Vagina (tissue), 2 donors: ENCODE results near the gene CPPED1. TPM values are rescaled to one million over a fixed set of nuclear protein-coding genes. Genes with fewer than 3 reads are reported as not detected.

Source experiments
- DNase-seq, 2 donors: peaks; one replicate each; pipeline ENCODE4 v3.0.0-alpha.2; 2017; ENCODE audit errors: extremely low spot score in 2 of 2
- H3K27ac ChIP-seq: fragments of 200-600 bp; sonication (generic); one replicate; pipeline ENCODE4 v1.5.1; 2019
- H3K27me3 ChIP-seq: fragments of 200-600 bp; sonication (generic); one replicate; pipeline ENCODE4 v1.5.1; 2019
- H3K36me3 ChIP-seq, 2 donors: fragments of 200-600 bp; sonication (generic); one replicate each; pipeline ENCODE4 v1.5.1; 2017 to 2019
- H3K4me1 ChIP-seq: fragments of 200-600 bp; sonication (generic); one replicate; pipeline ENCODE4 v1.5.1; 2019
- H3K4me3 ChIP-seq, 2 donors: fragments of 200-600 bp; sonication (generic); 1 replicate in 1 of 2; 2 replicates in 1 of 2; pipeline ENCODE4 v1.5.1; 2016 to 2019
- H3K9me3 ChIP-seq: fragments of 200-600 bp; sonication (generic); one replicate; pipeline ENCODE4 v1.5.1; 2019
- CTCF ChIP-seq, 3 experiments: fragments of 450-650 bp in 2 of 3; fragments of 200-600 bp in 1 of 3; sonication (generic) in 1 of 3; IDR thresholded peaks; one replicate each; pipeline ENCODE4 v1.5.1; 2017 to 2019; ENCODE audit warnings: antibody characterized with exemption in 3 of 3, mild to moderate bottlenecking in 2 of 3, moderate library complexity in 2 of 3
- POLR2A ChIP-seq, 2 donors: fragments of 450-650 bp; IDR thresholded peaks; one replicate each; pipeline ENCODE4 v1.6.1; 2017; ENCODE audit warnings: antibody characterized with exemption in 2 of 2, mild to moderate bottlenecking in 2 of 2, moderate library complexity in 2 of 2
- POLR2AphosphoS5 ChIP-seq, 2 donors: sonication (generic); formaldehyde crosslinking; IDR thresholded peaks; one replicate each; pipeline ENCODE4 v1.9.0; 2017; ENCODE audit warnings: antibody characterized with exemption in 2 of 2, mild to moderate bottlenecking in 2 of 2, low read depth in 1 of 2; ENCODE audit not compliant: insufficient read depth in 1 of 2
- intact Hi-C: fragments of 100-400 bp; cut with DNase I; formaldehyde crosslinking; loops from one replicate; pipeline ENCODE4 v1.15.1; 2023
- total RNA-seq: library from RNA; depleted of rRNA; stranded (reverse); fragments of >200 nt; gene quantifications from one replicate; pipeline ENCODE4 v1.2.3, GENCODE V29; 2016

Gene CPPED1
- total RNA-seq, 1 donor from 2014 or later = 15.2 TPM

- H3K4me3 ChIP-seq = no peak overlapping the region
Measured at GRCh38 chr16:12739738-12740137, 63.9 kb downstream of the CPPED1 start.

GRCh38 chr16:12737563-12737962 lies 66.1 kb downstream of the CPPED1 start:
- intact Hi-C loops = no loop called here
- Histone ChIP-seq H3K27ac (no peak overlapping the region), H3K9me3 (peaks cover 3% of the 10 kb centered on the region), H3K4me1 (no peaks in the 10 kb centered on the region), H3K36me3 (peaks cover 0 to 7% of the 10 kb centered on the region in 2 donors), H3K27me3 (no peaks in the 10 kb centered on the region), H3K4me3 (no peak overlapping the region)
- TF ChIP-seq POLR2A (IDR thresholded peaks at IDR 0.05) = no peak
- TF ChIP-seq CTCF (IDR thresholded peaks at IDR 0.05) = no peak
- no peak for DNase-seq

More at GRCh38 chr16:12739738-12740137, 63.9 kb downstream of the CPPED1 start:
- DNase-seq = no peak
- intact Hi-C loops = no loop called here
- Histone ChIP-seq H3K36me3 (peaks cover 0 to 7% of the 10 kb centered on the region in 2 donors), H3K9me3 (no peaks in the 10 kb centered on the region), H3K4me1 (no peaks in the 10 kb centered on the region), H3K27me3 (no peaks in the 10 kb centered on the region), H3K27ac (no peak overlapping the region)
- TF ChIP-seq CTCF (IDR thresholded peaks at IDR 0.05) (no peak), POLR2A (IDR thresholded peaks at IDR 0.05) (no peak), POLR2AphosphoS5 (IDR thresholded peaks at IDR 0.05; ENCODE audit: insufficient read depth in 1 of 2, low read depth in 1 of 2) (no peak)

GRCh38 chr16:12735805-12736204 lies 67.9 kb downstream of the CPPED1 start:
- no peaks in the 10 kb centered on the region for H3K27me3 ChIP-seq
- no peaks in the 10 kb centered on the region for H3K4me1 ChIP-seq
- TF ChIP-seq POLR2AphosphoS5 (IDR thresholded peaks at IDR 0.05; ENCODE audit: insufficient read depth in 1 of 2, low read depth in 1 of 2) (no peak), POLR2A (IDR thresholded peaks at IDR 0.05) (no peak), CTCF (IDR thresholded peaks at IDR 0.05) (no peak)
- DNase-seq = no peak
- peaks cover 12% of the 10 kb centered on the region for H3K9me3 ChIP-seq
- H3K27ac ChIP-seq = no peak overlapping the region
- intact Hi-C loops = no loop called here
- H3K4me3 ChIP-seq = no peak overlapping the region
- H3K36me3 ChIP-seq = peaks cover 0 to 3% of the 10 kb centered on the region in 2 donors

- H3K36me3 ChIP-seq = no peaks in the 10 kb centered on the region
- TF ChIP-seq CTCF (IDR thresholded peaks at IDR 0.05) = no peak
- no peak for TF ChIP-seq POLR2A (IDR thresholded peaks at IDR 0.05)
- TF ChIP-seq POLR2AphosphoS5 (IDR thresholded peaks at IDR 0.05; ENCODE audit: insufficient read depth in 1 of 2, low read depth in 1 of 2) = no peak
- intact Hi-C loops = no loop called here
Measured at GRCh38 chr16:12732600-12732999, 71.1 kb downstream of the CPPED1 start.

GRCh38 chr16:12729448-12729847 lies 74.2 kb downstream of the CPPED1 start:
- Histone ChIP-seq H3K4me1 (peaks cover 16% of the 10 kb centered on the region), H3K27me3 (no peaks in the 10 kb centered on the region), H3K27ac (no peak overlapping the region), H3K4me3 (no peak overlapping the region), H3K36me3 (no peaks in the 10 kb centered on the region), H3K9me3 (peaks cover 12% of the 10 kb centered on the region)
- intact Hi-C loops = no loop called here
- TF ChIP-seq POLR2AphosphoS5 (IDR thresholded peaks at IDR 0.05; ENCODE audit: insufficient read depth in 1 of 2, low read depth in 1 of 2) (no peak), POLR2A (IDR thresholded peaks at IDR 0.05) (no peak)
- DNase-seq = no peak

More at GRCh38 chr16:12732600-12732999, 71.1 kb downstream of the CPPED1 start:
- DNase-seq = no peak
- Histone ChIP-seq H3K27me3 (no peaks in the 10 kb centered on the region), H3K4me3 (no peak overlapping the region), H3K27ac (no peak overlapping the region), H3K9me3 (peaks cover 12% of the 10 kb centered on the region), H3K4me1 (peaks cover 16% of the 10 kb centered on the region)
